ENCODE measurements around the gene MARVELD2.
"Not testable (repeated sequence)": the region's sequence is repeated elsewhere in the genome, so short reads cannot be mapped to it uniquely, and the experiment has no call there.

Gene MARVELD2, protein sequence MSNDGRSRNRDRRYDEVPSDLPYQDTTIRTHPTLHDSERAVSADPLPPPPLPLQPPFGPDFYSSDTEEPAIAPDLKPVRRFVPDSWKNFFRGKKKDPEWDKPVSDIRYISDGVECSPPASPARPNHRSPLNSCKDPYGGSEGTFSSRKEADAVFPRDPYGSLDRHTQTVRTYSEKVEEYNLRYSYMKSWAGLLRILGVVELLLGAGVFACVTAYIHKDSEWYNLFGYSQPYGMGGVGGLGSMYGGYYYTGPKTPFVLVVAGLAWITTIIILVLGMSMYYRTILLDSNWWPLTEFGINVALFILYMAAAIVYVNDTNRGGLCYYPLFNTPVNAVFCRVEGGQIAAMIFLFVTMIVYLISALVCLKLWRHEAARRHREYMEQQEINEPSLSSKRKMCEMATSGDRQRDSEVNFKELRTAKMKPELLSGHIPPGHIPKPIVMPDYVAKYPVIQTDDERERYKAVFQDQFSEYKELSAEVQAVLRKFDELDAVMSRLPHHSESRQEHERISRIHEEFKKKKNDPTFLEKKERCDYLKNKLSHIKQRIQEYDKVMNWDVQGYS

DNA sequence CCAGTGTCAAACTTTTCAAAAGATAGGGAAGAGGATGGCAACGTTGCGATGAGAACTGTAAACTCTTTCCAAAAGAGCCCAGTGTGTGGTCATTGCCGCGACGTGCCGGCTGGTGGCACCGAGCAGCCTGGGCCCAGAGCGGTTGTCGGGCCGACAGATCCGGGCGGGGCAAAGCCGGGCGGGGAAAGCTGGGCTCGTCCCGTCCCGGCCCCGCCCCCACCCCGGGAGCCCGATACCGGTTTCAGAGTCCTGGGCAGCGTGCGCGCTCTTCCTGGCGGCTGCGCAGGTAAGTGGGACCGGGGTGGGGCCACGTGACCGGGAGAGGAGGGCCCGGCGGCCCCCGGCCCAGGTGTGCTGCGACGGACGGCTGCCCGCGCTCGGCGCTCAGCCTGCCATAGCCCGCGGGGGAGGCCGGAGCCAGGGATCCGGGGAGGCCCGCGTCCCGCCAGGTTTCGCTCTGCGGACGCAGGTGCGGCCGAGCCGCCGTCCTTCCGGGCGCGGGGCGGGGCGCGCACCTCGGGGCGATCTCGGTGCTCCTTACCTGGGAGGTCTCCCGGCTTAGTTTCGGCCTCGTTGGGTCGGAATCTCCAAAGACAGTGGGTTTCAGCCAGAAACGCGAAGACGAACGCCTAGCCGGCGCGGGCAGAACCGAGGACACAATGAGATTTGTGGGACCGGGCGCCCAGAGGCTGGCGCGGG, at the start of gene MARVELD2:
Gene MARVELD2, plus strand, starts transcription at position 232 of the 699 bp plus-strand sequence. CDS start 4,270 bp downstream, outside the sequence.
- POLR2A ChIA-PET = interaction anchor here (0.5 kb wide), 1 partner anchor 20 kb away, joined by 3 read pairs; no protein-coding TSS in a partner anchor
- TF ChIP-seq, protein P1, sequence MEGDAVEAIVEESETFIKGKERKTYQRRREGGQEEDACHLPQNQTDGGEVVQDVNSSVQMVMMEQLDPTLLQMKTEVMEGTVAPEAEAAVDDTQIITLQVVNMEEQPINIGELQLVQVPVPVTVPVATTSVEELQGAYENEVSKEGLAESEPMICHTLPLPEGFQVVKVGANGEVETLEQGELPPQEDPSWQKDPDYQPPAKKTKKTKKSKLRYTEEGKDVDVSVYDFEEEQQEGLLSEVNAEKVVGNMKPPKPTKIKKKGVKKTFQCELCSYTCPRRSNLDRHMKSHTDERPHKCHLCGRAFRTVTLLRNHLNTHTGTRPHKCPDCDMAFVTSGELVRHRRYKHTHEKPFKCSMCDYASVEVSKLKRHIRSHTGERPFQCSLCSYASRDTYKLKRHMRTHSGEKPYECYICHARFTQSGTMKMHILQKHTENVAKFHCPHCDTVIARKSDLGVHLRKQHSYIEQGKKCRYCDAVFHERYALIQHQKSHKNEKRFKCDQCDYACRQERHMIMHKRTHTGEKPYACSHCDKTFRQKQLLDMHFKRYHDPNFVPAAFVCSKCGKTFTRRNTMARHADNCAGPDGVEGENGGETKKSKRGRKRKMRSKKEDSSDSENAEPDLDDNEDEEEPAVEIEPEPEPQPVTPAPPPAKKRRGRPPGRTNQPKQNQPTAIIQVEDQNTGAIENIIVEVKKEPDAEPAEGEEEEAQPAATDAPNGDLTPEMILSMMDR (IDR thresholded peaks at IDR 0.05; ENCODE audit: control extremely low read depth, extremely low read depth, low read depth, missing control alignments) = peak; percentile 44
- CTCF ChIA-PET = no interaction called here
- DNase-seq (ENCODE audit: extremely low spot score) = peak; percentile 70

DNA sequence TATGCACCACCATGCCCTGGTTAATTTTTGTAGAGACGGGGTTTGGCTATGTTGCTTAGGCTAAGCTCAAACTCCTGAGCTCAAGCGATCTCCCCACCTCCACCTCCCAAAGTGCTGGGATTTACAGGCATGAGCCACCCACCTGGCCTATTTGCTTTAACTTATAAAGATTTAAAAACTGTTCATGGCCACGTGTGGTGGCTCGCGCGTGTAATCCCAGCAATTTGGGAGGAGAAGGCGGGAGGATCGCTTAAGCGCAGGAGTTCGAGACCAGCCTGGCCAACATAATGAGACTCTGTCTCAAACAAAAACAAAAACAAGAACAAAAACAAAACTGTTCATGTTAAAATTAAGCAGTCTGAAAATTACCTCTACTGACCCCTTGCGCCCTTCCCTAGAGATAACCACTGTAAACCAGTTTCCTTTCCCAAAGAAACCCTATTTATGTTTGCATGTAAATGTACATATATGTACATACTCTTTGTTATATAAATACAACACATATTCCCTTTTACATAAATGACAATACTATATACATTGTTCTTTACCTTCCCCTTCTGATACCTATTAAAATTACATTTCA, 47.1 kb upstream of the MARVELD2 start:
- CTCF ChIA-PET = no interaction called here
- TF ChIP-seq, protein P1 (IDR thresholded peaks at IDR 0.05; ENCODE audit: control extremely low read depth, extremely low read depth, low read depth, missing control alignments) = no peak
- POLR2A ChIA-PET = interaction anchor here (0.7 kb wide), 1 partner anchor 32 kb away, joined by 9 read pairs; no protein-coding TSS in a partner anchor
- no peak for DNase-seq (ENCODE audit: extremely low spot score)

DNA sequence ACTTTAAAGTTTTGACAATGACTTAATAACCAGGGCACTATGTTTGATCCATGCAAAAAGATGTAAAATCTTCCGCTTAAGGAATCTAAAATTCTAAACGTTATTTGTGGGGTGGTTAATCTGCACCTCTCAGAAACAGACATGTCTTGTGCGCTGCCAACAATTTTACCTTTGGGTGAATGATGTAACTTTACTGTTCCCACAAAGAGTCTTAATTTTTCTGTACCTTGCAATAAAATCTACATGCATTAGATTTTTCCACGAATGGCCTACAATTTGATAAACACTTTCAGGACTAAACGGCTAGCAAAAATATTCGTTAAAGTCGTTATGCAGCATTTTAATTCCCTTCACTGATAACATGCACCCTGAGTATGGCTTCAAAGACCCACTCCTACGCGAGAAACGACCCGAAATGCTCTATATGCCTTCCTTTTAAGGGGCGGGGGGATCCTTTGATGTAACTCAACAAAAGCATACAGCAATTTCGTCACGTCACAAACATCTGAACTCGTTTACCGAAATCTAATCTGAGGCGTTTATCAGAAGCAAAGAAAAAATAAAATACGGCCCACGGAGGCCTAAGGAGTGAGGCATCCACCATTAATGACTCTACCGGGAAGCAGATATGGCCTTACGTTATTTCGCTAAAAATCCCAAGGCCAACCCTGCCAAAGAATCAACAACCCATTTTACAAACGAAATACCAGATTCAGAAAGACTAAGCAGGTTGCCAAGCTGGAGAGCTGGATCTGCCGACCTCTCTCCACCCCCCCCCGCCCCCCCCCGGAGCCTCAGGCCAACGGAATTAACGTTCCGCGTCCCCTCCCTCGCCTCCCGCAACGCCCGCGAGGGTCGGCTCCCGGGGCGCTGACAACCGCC, 46.2 kb upstream of the MARVELD2 start:
- POLR2A ChIA-PET = no interaction called here
- CTCF ChIA-PET = no interaction called here
- TF ChIP-seq, protein P1 (IDR thresholded peaks at IDR 0.05; ENCODE audit: control extremely low read depth, extremely low read depth, low read depth, missing control alignments) = no peak
- no peak for DNase-seq (ENCODE audit: extremely low spot score)

DNA sequence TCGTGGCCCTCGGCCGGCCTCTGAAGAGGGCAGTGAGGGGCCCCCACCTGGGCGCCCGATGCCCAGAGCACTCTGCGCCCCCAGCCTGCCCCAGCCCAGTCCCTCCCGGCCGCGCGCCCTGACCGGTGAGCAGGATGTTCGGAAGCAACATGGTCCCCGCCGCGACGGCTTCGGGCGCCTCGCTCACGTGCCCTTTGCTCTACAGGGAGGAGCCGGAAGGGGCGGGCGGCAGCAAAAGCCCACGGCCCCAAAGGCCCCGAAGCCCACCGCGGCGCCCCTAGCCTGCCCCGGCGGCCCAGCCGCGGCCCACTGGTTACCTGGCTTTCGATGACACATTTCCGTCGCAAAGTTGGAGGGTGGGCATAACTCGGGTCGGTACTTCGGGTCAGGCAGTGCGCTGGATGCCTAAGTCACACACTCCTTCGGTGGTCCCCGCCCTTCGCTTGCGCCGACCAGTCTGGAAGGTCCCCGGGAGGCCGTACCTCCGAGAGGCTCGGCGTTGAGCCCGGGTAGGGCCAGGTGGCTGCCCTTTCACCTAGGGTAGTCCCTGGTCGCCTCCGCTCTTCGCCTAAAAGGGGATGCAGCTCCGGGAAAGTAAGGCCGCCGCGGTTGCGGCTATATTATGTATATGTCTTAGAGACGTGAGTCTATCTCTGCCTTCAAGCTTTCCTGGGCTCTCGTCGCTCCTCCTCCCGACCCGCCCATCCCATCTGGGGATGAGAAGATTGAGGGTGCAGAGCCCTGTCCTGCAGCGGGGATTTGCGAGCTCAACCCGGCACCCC, 45.4 kb upstream of the MARVELD2 start, which contains the start of the genes AK6, RAD17 and TAF9:
Gene AK6, minus strand, starts transcription at position 181 of the 782 bp plus-strand sequence. Its CDS starts 30 bp downstream, at position 151.
Gene RAD17, plus strand, starts transcription at position 479 of the 782 bp plus-strand sequence. CDS start 2,391 bp downstream, outside the sequence.
Gene TAF9, minus strand, starts transcription at position 181 of the 782 bp plus-strand sequence. CDS start 3,783 bp downstream, outside the sequence.
- TF ChIP-seq, protein P1 (IDR thresholded peaks at IDR 0.05; ENCODE audit: control extremely low read depth, extremely low read depth, low read depth, missing control alignments) = no peak
- CTCF ChIA-PET = interaction anchor here (0.9 kb wide), 1 partner anchor 104 kb away, joined by 4 read pairs; no protein-coding TSS in a partner anchor
- POLR2A ChIA-PET = no interaction called here
- DNase-seq (ENCODE audit: extremely low spot score) = peak; percentile 91

DNA sequence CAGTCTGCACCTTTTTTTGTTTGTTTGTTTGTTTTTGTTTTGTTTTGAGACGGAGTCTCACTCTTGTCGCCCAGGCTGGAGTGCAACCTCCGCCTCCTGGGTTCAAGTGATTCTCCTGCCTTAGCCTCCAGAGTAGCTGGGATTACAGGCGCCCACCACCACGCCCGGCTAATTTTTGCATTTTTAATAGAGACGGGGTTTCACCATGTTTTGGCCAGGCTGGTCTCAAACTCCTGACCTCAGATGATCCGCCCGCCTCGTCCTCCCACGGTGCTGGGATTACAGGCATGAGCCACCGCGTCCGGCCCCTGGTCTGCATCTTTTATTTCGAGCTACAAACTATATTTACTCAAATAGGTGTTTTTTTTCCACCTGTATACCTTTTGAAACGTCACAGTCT, 44.6 kb upstream of the MARVELD2 start:
- DNase-seq (ENCODE audit: extremely low spot score); POLR2A ChIA-PET: not testable (repeated sequence)
- CTCF ChIA-PET = interaction anchor here (0.9 to 1.0 kb wide), 2 partner anchors 105 to 186 kb away, joined by 3 to 4 read pairs; no protein-coding TSS in a partner anchor

Measured in GM10248 (cell line).